Cerebellar nuclear complex (tissue), 1 donor: ENCODE measurements around the gene TBX15.

Experiments
- DNase-seq, 2 experiments: peaks; one replicate each; lab custom pipeline; 2025; lab: John Stamatoyannopoulos, UW

Gene TBX15

DNA sequence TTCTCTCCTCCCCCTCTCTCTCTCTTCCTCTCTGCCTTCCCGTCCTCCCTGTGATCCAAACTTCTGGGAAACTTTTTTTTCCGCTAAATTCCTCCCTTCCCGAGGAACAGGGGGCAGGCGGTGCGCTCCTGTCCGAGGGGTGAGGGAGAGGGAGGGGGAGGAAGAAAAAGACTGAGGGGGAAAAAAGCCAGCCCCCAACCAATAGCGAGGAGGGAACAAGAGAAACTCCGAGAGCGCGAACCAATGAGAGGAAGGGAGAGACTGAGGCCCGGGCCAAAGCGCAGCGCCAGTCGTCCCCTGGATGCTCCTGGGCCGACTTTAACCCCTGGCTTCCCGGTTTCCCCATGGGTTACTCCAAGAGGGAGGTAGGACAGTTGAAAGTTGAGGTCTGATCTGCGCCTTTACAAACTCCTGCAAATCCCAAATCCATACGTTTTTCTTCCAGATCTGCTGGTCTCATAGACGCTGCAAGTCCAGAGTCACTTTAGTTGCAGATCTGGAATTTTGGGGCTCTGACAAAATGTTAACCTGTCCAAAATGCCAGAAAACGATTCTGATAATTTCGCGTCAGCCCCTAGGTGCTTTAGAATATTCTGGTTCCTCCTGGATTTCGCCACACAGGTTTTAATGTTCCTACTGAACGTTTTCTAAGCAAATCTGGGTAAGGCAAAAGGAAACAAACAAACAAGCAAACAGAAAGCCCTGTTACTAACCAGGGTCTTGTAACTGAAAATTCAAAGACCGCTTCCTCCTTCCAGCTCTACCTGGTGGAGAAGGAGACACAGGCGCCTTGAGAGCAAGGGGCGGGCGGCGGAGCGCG, at the start of gene TBX15:
Gene TBX15, minus strand, starts transcription at position 158 of the 820 bp plus-strand sequence. CDS start 548 bp downstream, outside the sequence.
- DNase-seq: no peak

- DNase-seq: no peak
Measured at GRCh38 chr1:119034359-119034758, 46.2 kb upstream of the TBX15 start.

DNA sequence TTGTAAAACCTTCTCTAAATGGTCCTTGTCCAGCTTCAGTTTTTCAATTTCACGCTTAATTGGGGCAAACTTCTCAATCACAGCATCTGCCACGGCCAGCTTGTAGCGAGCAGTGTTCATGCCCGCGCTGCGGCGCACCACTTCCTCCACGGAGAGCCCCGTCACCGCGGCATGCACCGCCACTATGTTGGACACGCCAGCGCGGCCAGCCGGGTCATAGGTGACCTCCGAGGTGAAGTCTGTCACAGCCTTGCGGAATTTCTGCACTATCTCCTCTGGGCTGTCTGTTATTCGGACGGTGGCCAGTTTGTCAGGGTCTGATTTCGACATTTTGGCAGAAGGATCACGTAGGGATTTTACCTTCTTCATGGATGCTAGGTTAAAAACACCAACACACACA, 44.8 kb upstream of the TBX15 start:
- DNase-seq: no peak

GRCh38 chr1:119027759-119028158, 39.6 kb upstream of the TBX15 start:
- no peak for DNase-seq

- DNase-seq: no peak
Measured at GRCh38 chr1:119026956-119027355, 38.8 kb upstream of the TBX15 start.

DNA sequence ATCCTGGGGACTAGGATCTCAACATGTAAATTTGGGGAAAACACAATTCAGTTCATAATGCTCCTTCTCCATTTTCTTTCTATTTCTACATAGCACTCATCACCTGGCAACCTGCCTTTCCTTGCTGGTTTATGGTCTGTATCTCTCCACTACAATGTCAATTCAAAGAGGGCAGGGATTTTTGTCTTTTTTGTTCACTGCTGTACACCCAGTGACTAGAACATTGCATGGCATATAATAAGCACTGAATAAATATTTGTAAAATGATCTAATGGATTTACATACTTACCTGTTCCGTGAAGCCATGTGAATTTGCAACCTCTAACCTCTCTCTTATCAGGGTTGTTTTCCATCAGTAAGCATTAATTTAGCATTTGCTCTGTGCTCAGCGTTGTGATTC, 27.4 kb upstream of the TBX15 start:
- no peak for DNase-seq

DNA sequence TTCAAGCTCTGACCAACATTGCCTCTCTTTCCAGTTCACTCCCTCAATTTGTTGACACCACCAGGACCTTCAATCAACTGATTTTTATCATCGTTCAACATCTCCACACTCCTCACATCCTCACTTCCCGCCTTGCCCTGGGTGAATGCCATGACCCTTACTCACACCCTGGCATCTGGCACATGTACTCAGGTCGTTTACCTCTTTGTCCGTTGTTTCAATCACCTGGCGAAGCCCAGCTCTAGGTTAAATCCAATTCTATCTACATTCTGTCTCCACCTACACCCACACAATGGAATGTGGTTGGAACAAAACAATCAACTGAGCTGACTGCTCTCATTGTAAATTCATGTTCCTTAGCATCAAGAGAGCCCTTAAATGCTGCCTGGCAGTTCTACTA, 24.2 kb upstream of the TBX15 start:
- DNase-seq: no peak

GRCh38 chr1:119011706-119012105, 23.6 kb upstream of the TBX15 start:
- no peak for DNase-seq

GRCh38 chr1:119011116-119011515, 23.0 kb upstream of the TBX15 start:
- DNase-seq: no peak

- DNase-seq: no peak
Measured at GRCh38 chr1:119010201-119010600, 22.1 kb upstream of the TBX15 start.

DNA sequence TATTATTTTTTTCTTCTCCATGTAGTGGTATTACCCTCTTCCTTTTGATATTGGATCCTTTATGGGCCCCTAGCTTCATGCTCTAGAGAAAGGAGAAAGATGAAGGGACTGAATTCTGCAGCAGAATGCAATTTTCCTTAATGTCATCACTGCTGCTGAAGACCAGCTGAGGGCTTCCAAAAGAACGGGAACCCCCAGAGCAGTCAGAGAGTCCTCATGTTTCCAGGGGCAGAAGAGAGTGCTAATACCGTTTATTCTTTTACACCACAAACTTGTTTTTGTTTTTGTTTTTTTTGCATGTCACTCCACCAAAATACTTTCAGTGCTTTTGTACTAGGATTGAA, 21.1 kb upstream of the TBX15 start:
- DNase-seq: no peak

DNA sequence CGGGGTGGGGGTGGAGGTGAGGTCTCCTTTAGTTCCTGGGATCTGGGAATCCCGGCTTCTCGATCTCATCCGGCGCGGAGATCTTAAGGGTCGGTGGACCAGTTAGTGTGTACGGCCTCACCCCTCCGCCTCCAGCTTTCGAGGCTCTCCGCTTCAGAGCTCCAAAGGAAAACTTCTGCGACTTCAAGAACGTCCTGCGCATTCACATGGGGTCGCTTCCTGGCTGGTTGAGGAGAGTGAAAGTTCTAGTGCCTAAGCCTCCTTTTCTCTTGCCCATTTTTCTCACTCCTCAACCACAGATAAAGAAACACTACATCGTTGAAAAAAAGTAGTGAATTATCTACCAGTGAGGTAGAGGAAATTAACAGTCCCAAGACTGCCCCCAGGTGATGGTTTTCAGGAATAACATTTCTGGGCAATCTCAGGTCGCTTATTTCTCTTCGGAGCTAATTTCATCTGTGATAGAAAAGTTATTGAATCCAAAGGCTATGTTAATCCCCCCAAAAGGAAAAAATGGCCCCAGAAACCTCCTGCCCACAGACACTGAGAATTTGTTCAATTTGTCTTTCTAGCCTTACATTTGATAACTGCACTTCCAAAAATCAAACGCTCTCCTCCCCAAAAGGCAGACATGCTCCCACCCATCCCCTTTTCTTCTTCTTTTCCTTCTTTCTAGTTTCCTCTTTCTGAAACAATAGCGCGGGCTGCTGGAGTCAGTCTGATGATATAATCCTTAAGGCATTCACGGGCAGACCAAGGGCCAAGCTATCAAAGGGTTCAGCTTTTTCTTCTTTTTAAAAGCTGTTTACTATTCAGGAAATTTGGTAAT, 20.6 kb upstream of the TBX15 start:
- DNase-seq: no peak

- DNase-seq: no peak
Measured at GRCh38 chr1:119007670-119008482, 19.7 kb upstream of the TBX15 start.

DNA sequence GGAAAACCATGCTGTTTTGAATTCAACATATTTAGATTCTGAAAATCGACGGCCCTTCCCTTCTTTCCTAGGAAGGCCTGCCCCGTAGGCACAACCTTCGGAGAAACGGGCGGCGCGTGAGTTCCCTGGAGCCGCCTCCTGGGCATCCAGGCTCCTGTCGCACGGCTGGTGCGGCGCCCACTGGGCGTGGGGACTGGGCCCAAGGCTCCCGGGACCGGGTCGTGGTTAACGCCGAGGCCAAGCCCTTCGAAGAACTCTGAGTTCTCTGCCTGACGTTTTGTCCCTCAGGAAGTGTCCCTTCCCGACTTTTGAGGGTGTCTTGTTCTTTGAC, 19.2 kb upstream of the TBX15 start:
- no peak for DNase-seq

- DNase-seq: no peak
Measured at GRCh38 chr1:119006406-119007279, 18.5 kb upstream of the TBX15 start.

DNA sequence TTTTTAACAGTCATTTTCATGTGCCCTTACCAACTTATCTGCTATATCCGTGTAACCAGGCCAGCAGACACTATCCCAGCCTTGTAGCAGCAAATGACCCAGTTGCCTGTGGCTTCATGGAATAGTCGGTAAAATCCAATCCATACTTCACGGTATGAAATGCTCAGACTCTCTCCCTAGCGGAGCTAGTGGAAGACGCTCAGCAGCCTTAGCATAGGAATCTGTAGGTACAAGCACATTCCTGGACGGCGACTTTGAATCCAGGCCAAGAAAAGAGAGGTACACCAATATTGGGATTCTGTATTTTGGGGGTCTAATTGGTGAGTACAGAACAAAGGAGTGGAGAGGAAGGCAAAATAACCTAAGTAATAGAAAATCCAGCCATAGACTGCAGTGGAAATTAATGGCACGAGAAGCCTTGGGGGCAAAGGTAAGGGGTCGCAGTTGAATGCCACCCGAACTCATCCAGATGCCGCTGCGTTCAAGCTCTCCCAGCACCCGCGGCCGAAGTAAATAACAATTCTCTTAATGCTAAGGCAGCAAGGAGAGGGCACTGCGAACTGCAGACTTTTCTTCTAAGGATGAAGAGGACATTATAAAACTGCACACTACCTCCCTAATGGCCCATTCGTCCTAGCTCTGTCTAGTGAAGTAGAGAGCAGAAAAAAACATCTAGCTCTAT, 17.7 kb upstream of the TBX15 start:
- DNase-seq: no peak

DNA sequence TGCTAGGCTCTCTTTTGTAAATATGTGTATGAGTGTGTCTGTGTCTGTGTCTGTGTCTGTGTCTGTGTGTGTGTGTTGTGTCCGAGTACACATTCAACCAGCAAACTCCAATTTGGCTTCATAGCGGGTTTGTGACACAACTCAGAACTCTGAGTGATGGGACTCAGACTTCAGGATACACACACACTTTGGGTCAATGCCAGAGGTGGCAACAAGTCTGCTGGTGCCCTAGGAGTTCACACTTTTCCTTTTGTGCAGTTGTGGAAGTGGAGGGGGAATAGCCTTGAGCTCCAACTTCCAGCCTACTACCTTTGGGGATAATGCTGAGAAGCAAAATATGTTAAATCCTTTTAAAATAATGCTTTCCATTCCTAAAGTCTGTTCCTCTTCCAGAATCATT, 16.6 kb upstream of the TBX15 start:
- no peak for DNase-seq

DNA sequence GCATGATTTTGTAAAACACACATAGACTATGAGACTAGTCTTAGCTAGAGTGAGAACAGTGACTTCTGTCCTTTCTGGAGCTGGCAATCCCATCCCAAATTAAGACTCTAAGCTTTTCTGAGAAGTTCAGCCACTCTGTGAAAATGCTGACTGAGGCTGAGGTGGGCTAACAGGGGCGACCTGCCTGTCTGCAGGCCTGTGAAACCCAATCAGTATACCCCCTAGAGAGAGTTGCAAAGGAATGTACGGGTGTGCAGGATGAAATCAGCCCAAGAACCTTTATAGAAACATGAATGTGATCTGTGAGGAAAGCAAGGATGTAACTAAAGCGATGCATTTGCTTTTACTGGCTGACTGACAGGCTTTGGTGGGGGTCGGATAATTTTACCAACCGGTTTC, 16.0 kb upstream of the TBX15 start:
- no peak for DNase-seq

DNA sequence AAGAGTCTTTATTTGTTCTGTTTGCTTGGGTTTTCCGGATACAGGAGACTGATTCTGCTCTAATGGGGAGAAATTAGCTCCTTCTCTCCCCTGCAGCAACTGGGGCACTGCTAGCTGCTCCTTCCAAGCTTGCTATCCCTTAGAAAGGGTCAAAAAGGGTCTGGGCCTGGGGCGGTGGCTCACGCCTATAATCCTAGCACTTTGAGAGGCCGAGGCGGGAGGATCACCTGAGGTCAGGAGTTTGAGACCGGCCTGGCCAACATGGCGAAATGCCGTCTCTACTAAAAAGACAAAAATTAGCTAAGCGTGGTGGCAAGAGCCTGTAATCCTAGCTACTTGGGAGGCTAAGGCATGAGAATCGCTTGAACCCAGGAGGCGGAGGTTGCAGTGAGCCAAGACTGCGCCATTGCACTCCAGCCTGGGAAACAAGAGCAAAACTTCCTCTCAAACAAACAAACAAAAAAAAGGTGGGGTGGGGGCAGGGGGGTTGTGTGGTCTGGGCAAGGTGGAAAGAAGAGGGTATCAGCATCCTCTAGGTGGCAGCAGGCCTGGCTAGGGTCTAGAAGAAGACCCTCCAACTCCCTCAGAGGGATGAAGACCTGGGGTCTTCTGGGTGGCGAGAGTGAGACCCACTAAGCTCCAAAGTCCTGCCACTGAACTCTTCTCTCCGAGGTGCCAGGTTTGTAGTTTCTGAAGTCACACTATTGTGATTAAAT, 15.4 kb upstream of the TBX15 start:
- no peak for DNase-seq

- no peak for DNase-seq
Measured at GRCh38 chr1:119002028-119002686, 14.0 kb upstream of the TBX15 start.
